NCI-H128 (cell line): ENCODE data around the gene LIMK2.

Source experiments
- DNase-seq: peaks from one replicate; lab custom pipeline; 2025; ENCODE audit not compliant: unreplicated experiment; lab: John Stamatoyannopoulos, UW

The LIMK2 gene

DNA sequence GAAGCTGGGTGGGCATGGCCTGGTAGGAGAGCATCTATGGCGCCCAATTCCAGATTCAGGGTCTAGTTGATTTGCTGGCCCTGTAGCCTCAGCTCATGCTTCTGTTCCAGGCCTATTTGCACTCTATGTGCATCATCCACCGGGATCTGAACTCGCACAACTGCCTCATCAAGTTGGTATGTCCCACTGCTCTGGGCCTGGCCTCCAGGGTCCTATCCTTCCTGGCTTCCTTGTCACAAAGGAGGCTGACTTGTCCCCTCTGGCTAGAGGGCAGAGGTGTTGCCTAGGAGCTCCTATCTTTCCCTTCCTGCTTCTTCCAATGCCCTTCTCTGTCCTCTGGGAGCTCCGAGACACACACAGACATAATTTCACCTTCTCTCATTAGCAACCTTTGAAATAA lies 58.9 kb downstream of the LIMK2 start:
- no peak for DNase-seq

- no peak for DNase-seq
Measured at GRCh38 chr22:31271485-31271884, 59.4 kb downstream of the LIMK2 start.

GRCh38 chr22:31272522-31273446 lies 60.7 kb downstream of the LIMK2 start:
- no peak for DNase-seq

GRCh38 chr22:31274017-31274416 lies 61.9 kb downstream of the LIMK2 start:
- no peak for DNase-seq

- no peak for DNase-seq
Measured at GRCh38 chr22:31275018-31275417, 62.9 kb downstream of the LIMK2 start.

DNA sequence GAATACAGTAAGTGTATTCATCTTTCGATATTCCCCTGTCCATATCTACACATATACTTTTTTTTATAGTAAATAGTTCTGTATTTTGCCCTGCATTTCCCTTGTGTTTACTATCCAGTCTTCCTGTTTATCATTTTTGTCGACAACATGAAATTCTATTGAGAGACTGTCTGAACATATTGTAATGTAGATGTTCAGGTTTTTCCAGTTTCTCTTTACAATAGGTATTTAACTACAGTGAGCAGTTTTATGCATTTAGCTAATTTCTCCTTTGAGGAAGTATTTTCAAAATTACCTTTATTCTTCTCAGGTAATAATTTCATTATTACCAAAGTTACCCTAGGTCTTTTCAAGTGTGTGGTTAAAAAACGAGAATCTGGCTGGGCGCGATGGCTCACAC lies 63.5 kb downstream of the LIMK2 start:
- DNase-seq = no peak

DNA sequence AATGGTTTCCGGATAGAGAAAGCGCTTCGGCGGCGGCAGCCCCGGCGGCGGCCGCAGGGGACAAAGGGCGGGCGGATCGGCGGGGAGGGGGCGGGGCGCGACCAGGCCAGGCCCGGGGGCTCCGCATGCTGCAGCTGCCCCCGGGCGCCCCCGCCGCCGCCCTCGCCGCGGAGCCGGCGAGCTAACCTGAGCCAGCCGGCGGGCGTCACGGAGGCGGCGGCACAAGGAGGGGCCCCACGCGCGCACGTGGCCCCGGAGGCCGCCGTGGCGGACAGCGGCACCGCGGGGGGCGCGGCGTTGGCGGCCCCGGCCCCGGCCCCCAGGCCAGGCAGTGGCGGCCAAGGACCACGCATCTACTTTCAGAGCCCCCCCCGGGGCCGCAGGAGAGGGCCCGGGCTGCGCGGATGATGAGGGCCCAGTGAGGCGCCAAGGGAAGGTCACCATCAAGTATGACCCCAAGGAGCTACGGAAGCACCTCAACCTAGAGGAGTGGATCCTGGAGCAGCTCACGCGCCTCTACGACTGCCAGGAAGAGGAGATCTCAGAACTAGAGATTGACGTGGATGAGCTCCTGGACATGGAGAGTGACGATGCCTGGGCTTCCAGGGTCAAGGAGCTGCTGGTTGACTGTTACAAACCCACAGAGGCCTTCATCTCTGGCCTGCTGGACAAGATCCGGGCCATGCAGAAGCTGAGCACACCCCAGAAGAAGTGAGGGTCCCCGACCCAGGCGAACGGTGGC lies 64.5 kb downstream of the LIMK2 start:
- no peak for DNase-seq

DNA sequence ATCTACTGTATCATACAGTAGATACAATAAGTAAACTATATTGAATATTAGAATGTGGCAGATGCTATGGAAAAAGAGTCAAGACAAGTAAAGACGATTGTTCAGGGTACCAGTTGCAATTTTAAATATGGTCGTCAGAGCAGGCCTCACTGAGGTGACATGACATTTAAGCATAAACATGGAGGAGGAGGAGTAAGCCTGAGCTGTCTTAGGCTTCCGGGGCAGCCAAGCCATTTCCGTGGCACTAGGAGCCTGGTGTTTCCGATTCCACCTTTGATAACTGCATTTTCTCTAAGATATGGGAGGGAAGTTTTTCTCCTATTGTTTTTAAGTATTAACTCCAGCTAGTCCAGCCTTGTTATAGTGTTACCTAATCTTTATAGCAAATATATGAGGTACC lies 65.6 kb downstream of the LIMK2 start:
- DNase-seq = no peak

GRCh38 chr22:31278151-31278621 lies 66.1 kb downstream of the LIMK2 start:
- DNase-seq = no peak

GRCh38 chr22:31278626-31279326 lies 66.7 kb downstream of the LIMK2 start:
- DNase-seq = no peak

DNA sequence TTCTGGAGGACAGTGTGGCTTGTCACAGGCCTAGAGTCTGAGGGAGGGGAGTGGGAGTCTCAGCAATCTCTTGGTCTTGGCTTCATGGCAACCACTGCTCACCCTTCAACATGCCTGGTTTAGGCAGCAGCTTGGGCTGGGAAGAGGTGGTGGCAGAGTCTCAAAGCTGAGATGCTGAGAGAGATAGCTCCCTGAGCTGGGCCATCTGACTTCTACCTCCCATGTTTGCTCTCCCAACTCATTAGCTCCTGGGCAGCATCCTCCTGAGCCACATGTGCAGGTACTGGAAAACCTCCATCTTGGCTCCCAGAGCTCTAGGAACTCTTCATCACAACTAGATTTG lies 67.2 kb downstream of the LIMK2 start:
- no peak for DNase-seq

DNA sequence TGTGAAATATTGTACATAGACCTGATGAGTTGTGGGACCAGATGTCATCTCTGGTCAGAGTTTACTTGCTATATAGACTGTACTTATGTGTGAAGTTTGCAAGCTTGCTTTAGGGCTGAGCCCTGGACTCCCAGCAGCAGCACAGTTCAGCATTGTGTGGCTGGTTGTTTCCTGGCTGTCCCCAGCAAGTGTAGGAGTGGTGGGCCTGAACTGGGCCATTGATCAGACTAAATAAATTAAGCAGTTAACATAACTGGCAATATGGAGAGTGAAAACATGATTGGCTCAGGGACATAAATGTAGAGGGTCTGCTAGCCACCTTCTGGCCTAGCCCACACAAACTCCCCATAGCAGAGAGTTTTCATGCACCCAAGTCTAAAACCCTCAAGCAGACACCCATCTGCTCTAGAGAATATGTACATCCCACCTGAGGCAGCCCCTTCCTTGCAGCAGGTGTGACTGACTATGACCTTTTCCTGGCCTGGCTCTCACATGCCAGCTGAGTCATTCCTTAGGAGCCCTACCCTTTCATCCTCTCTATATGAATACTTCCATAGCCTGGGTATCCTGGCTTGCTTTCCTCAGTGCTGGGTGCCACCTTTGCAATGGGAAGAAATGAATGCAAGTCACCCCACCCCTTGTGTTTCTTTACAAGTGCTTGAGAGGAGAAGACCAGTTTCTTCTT lies 67.9 kb downstream of the LIMK2 start:
- DNase-seq = no peak

DNA sequence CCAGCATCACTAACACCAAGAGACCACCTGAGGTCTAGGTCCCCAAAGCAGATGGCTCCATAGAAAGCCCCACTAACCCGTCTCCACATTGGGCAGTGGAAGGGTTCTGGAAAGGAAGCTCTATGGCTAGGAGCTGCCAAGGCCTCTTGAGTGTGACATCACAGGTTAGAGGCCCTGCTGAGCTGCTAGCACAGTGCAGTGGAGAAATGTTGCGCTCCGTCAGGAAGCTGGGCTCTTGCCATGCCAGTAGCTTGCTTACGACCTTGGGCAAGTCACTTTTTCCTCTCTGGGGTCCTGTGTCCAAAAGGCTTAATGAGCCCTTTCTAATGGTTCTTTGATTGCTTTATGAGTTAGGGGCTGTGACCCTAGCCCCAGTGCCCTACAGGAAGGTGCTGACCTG lies 69.6 kb downstream of the LIMK2 start:
- no peak for DNase-seq

DNA sequence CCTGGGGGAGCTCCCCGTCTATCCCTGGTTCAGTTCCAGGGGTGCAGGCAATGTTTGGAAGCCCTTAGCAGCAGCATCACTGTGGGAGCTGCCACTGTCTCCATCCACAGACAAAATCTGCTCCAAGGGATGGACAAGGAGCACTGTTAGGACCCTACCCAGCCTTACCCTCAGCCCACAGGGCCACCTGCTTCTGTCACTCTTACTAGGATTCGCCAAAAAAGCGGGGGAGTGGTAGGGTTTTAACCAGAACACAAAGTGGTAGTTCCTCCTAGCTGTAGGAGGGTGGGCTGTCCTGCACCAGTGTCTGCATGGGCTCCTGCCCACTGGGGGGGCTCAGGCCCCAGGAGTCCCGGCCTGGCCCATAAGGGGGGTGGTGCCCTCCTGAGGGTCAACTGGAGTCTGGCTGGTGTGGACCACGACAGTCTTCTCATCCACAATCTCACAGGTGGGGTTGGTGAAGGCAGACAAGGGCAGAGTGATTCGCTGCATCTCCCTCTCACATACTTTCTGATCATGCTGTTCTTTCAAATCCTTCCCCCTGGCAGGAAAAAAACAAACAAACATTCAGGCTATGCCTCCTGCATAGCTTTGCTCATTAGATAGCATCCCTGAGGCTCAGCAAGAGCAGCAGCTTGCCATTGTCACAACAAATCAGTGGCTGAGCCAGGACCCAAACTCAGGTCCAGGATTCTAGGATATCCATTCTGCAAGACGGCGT lies 70.8 kb downstream of the LIMK2 start:
- DNase-seq = no peak

- DNase-seq = no peak
Measured at GRCh38 chr22:31284281-31285155, 72.4 kb downstream of the LIMK2 start.

DNA sequence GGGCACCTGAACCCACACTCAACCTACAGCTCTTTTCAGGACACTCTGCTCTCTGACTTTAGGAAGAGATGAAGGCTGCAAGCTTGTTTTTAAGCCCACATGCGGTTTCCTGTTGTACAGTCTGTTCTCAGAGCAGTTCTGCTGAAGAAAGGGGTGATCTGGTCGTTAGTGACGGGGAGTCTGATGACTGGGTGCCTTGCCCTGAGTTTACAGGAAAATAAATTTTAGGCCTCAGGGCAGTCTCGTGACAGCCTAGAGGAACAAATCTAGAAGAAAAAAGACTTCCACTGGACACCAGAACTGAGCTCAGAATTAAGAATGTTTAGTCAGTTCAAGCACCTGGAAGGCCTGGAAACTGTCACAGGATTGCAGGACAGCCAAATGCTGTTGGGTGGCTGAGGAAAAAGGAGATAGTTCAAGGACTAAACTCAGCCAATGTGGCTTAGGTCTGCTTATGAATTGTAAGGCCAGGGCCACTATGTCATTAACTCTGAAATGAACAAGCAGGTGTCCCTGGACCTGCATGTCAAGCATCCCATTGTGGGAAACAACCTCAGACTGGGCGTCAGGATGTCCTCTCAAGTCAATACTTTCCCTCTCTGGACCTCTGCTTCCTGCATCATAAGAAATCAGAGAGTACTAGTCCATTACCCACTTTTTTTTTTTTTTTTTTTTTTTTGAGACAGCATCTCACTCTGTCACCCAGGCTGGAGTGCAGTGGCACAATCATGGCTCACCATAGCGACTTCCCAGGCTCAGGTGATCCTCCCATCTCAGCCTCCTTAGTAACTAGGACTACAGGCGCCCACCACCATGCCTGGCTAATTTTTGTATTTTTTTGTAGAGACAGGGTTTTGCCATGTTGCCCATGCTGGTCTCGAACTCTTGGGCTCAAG lies 74.5 kb downstream of the LIMK2 start:
- DNase-seq = no peak

GRCh38 chr22:31287818-31288495 lies 75.9 kb downstream of the LIMK2 start:
- DNase-seq = no peak
